GM23338 (cell line): Measurements from ENCODE around the gene APOBEC2.

Experiments
- POLR2AphosphoS5 ChIP-seq: IDR thresholded peaks from 2 replicates; pipeline ENCODE4 v1.6.1; 2016; ENCODE audit warnings: antibody characterized with exemption, low read depth
- TF ChIP-seq, protein P1 (sequence below), 2 experiments: fragments of 200-600 bp in 1 of 2; sonication (generic) in 1 of 2; conservative IDR thresholded peaks; 2 replicates each; pipeline versions ENCODE4 v1.5.1 to v1.6.1; 2016 to 2017; ENCODE audit warnings: antibody characterized with exemption in 2 of 2, low read depth in 2 of 2, mild to moderate bottlenecking in 2 of 2, moderate library complexity in 1 of 2
- TF ChIP-seq, protein P2 (sequence below): IDR thresholded peaks from one replicate; pipeline ENCODE4 v1.6.1; 2018; ENCODE audit warnings: antibody characterized with exemption; ENCODE audit not compliant: unreplicated experiment

DNA sequence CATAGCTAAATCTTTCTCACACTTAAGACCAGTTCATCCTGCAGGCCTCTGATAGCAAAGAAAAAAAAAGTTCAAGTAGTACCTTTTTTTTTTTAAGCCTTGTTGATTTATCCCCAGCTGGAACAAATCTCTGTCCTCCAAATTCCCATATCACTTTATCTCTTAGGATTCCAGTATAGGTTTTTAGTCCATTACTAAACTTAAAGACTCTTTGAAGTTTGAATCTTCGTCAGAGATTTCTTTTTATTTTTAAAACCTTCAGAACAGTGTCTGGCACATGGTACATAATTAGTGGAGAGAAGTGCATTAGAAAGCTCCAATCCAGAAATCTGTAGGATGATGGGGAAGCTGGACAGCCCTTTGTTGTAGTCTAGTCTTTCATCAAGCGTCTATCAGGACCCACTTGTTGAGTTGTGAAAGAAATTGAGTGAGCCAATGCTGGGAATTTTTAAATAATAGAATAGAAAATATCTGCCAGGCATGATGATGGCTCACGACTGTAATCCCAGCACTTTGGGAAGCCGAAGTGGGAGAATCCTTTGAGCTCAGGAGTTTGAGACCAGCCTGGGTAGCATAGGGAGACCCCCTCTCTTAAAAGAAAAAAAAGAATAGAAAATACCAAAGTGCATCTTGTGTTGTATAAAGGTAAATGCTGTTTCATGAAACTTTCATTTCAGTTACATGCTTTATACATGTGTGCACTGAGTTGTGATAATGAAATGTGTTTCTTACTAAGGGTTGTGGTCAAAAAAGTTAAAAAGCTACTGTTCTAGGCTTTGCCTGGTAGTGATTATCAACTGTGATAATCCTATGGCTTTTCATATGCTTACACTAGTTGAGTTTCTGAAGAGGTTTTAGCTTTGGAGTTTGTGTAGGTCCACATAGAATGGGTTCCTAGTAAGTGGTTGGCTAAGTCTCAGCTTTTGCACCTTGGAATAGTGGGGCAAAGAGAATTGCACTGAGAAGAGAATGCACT, 22.9 kb downstream of the APOBEC2 start:
- TF ChIP-seq, protein P1, sequence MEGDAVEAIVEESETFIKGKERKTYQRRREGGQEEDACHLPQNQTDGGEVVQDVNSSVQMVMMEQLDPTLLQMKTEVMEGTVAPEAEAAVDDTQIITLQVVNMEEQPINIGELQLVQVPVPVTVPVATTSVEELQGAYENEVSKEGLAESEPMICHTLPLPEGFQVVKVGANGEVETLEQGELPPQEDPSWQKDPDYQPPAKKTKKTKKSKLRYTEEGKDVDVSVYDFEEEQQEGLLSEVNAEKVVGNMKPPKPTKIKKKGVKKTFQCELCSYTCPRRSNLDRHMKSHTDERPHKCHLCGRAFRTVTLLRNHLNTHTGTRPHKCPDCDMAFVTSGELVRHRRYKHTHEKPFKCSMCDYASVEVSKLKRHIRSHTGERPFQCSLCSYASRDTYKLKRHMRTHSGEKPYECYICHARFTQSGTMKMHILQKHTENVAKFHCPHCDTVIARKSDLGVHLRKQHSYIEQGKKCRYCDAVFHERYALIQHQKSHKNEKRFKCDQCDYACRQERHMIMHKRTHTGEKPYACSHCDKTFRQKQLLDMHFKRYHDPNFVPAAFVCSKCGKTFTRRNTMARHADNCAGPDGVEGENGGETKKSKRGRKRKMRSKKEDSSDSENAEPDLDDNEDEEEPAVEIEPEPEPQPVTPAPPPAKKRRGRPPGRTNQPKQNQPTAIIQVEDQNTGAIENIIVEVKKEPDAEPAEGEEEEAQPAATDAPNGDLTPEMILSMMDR (conservative IDR thresholded peaks at IDR 0.05; ENCODE audit: low read depth in 2 of 2): no peak
- TF ChIP-seq, protein P2, sequence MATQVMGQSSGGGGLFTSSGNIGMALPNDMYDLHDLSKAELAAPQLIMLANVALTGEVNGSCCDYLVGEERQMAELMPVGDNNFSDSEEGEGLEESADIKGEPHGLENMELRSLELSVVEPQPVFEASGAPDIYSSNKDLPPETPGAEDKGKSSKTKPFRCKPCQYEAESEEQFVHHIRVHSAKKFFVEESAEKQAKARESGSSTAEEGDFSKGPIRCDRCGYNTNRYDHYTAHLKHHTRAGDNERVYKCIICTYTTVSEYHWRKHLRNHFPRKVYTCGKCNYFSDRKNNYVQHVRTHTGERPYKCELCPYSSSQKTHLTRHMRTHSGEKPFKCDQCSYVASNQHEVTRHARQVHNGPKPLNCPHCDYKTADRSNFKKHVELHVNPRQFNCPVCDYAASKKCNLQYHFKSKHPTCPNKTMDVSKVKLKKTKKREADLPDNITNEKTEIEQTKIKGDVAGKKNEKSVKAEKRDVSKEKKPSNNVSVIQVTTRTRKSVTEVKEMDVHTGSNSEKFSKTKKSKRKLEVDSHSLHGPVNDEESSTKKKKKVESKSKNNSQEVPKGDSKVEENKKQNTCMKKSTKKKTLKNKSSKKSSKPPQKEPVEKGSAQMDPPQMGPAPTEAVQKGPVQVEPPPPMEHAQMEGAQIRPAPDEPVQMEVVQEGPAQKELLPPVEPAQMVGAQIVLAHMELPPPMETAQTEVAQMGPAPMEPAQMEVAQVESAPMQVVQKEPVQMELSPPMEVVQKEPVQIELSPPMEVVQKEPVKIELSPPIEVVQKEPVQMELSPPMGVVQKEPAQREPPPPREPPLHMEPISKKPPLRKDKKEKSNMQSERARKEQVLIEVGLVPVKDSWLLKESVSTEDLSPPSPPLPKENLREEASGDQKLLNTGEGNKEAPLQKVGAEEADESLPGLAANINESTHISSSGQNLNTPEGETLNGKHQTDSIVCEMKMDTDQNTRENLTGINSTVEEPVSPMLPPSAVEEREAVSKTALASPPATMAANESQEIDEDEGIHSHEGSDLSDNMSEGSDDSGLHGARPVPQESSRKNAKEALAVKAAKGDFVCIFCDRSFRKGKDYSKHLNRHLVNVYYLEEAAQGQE: no peak
- TF ChIP-seq POLR2AphosphoS5: no peak
